Prostate gland (tissue), 2 donors: ENCODE results near the gene OR1A2. TPM values are rescaled to one million over a fixed set of nuclear protein-coding genes. Genes with fewer than 3 reads are reported as not detected.

ENCODE experiments used
- DNase-seq: peaks from one replicate; pipeline ENCODE4 v3.0.0-alpha.2; 2019; ENCODE audit warnings: low spot score
- H3K27ac ChIP-seq, 2 donors: fragments of 200-600 bp; sonication (generic); 2 replicates each; pipeline ENCODE4 v1.5.1; 2017 to 2019
- H3K27me3 ChIP-seq: fragments of 200-600 bp; sonication (generic); replicated peaks from 2 replicates; pipeline ENCODE4 v1.5.1; 2019; ENCODE audit not compliant: insufficient read depth
- H3K36me3 ChIP-seq, 2 donors: fragments of 200-600 bp; sonication (generic); 1 replicate in 1 of 2; 2 replicates in 1 of 2; pipeline versions ENCODE4 v1.5.1 to v1.8.1; 2017 to 2019
- H3K4me1 ChIP-seq: fragments of 200-600 bp; sonication (generic); replicated peaks from 2 replicates; pipeline ENCODE4 v1.5.1; 2019
- H3K4me3 ChIP-seq, 2 donors: fragments of 200-600 bp; sonication (generic); 2 replicates each; pipeline ENCODE4 v1.5.1; 2017 to 2019
- H3K9me3 ChIP-seq: fragments of 200-600 bp; sonication (generic); 2 replicates; pipeline ENCODE4 v1.5.1; 2017
- POLR2A ChIP-seq: fragments of 450-650 bp; IDR thresholded peaks from one replicate; pipeline ENCODE4 v1.6.1; 2016; ENCODE audit warnings: antibody characterized with exemption, mild to moderate bottlenecking
- POLR2AphosphoS5 ChIP-seq: sonication (generic); formaldehyde crosslinking; IDR thresholded peaks from one replicate; pipeline ENCODE4 v1.6.1; 2017; ENCODE audit warnings: antibody characterized with exemption
- WGBS: methylation state at CpG from one replicate; pipeline ENCODE4 v1.1.5; 2018; 5-methylcytosine and 5-hydroxymethylcytosine counted together
- intact Hi-C: fragments of 100-400 bp; cut with DNase I; formaldehyde crosslinking; loops from one replicate; pipeline ENCODE4 v1.14.2; 2022
- total RNA-seq, 2 donors: library from RNA; depleted of rRNA; stranded (reverse); fragments of >200 nt; gene quantifications; one replicate each; pipeline ENCODE4 v1.1.0, GENCODE V29; 2016
- TF ChIP-seq, protein P1 (sequence below), 4 experiments: fragments of 200-600 bp in 2 of 4; fragments of 450-650 bp in 2 of 4; sonication (generic) in 2 of 4; IDR thresholded peaks; 1 replicate in 3 of 4; 2 replicates in 1 of 4; pipeline ENCODE4 v1.5.1; 2016 to 2019; ENCODE audit warnings: antibody characterized with exemption in 4 of 4, mild to moderate bottlenecking in 2 of 4, moderate library complexity in 2 of 4

Gene OR1A2, protein sequence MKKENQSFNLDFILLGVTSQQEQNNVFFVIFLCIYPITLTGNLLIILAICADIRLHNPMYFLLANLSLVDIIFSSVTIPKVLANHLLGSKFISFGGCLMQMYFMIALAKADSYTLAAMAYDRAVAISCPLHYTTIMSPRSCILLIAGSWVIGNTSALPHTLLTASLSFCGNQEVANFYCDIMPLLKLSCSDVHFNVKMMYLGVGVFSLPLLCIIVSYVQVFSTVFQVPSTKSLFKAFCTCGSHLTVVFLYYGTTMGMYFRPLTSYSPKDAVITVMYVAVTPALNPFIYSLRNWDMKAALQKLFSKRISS
- not detected for total RNA-seq

- intact Hi-C loops = no loop called here
- no peaks in the 10 kb centered on the region for H3K27me3 ChIP-seq
- no peaks in the 10 kb centered on the region for H3K4me1 ChIP-seq
- no peak within 1 kb of the TSS for H3K27ac ChIP-seq
- H3K9me3 ChIP-seq = no peaks in the 10 kb centered on the region
- no peak within 1 kb of the TSS for H3K4me3 ChIP-seq
- no peaks in the 10 kb centered on the region for H3K36me3 ChIP-seq
- WGBS = 79% methylated on average over 4 of the region's 4 CpGs
- DNase-seq = no peak
- TF ChIP-seq POLR2AphosphoS5 (no peak), POLR2A (no peak)
- TF ChIP-seq, protein P1, sequence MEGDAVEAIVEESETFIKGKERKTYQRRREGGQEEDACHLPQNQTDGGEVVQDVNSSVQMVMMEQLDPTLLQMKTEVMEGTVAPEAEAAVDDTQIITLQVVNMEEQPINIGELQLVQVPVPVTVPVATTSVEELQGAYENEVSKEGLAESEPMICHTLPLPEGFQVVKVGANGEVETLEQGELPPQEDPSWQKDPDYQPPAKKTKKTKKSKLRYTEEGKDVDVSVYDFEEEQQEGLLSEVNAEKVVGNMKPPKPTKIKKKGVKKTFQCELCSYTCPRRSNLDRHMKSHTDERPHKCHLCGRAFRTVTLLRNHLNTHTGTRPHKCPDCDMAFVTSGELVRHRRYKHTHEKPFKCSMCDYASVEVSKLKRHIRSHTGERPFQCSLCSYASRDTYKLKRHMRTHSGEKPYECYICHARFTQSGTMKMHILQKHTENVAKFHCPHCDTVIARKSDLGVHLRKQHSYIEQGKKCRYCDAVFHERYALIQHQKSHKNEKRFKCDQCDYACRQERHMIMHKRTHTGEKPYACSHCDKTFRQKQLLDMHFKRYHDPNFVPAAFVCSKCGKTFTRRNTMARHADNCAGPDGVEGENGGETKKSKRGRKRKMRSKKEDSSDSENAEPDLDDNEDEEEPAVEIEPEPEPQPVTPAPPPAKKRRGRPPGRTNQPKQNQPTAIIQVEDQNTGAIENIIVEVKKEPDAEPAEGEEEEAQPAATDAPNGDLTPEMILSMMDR (IDR thresholded peaks at IDR 0.05) = no peak
Measured at GRCh38 chr17:3197219-3197618, at the start of gene OR1A2. Gene OR1A2, plus strand, starts transcription at chr17:3197519. Its CDS starts 0 bp downstream, at chr17:3197519.

- H3K27ac ChIP-seq = no peak overlapping the region
- intact Hi-C loops = no loop called here
- no peaks in the 10 kb centered on the region for H3K36me3 ChIP-seq
- no peak for DNase-seq
- H3K4me3 ChIP-seq = no peak overlapping the region
- no peaks in the 10 kb centered on the region for H3K27me3 ChIP-seq
- TF ChIP-seq, protein P1 (IDR thresholded peaks at IDR 0.05) = no peak
- TF ChIP-seq POLR2A (no peak), POLR2AphosphoS5 (no peak)
- H3K4me1 ChIP-seq = no peaks in the 10 kb centered on the region
- 85% methylated on average over 1 of the region's 1 CpG for WGBS
- H3K9me3 ChIP-seq = no peaks in the 10 kb centered on the region
Measured at GRCh38 chr17:3157218-3157617, 40.1 kb upstream of the OR1A2 start.

DNA sequence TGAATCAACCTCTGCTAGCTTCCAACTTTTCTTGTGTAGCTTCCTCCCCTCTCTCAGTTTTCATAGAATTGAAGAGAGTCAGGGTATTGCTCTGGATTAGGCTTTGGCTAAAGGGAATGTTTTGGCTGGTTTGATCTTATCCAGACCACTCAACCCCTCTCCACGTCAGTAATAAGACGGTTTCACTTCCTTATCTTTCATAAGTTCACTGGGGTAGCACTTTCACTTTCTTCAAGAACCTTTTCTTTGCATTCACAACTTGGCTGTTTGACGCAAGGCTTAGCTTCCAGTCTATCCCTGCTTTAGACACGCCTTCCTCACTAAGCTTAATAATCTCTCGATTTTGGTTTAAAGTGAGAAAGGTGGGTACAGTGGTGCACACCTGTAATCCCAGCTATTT lies 29.7 kb upstream of the OR1A2 start:
- Histone ChIP-seq H3K36me3 (no peaks in the 10 kb centered on the region), H3K4me1 (no peaks in the 10 kb centered on the region), H3K27ac (no peak overlapping the region), H3K4me3 (no peak overlapping the region), H3K27me3 (no peaks in the 10 kb centered on the region), H3K9me3 (no peaks in the 10 kb centered on the region)
- DNase-seq = no peak
- TF ChIP-seq POLR2AphosphoS5 = no peak
- TF ChIP-seq, protein P1 (IDR thresholded peaks at IDR 0.05) = no peak
- TF ChIP-seq POLR2A = no peak
- 70% methylated on average over 5 of the region's 5 CpGs for whole genome bisulfite sequencing
- intact Hi-C loops = no loop called here

DNA sequence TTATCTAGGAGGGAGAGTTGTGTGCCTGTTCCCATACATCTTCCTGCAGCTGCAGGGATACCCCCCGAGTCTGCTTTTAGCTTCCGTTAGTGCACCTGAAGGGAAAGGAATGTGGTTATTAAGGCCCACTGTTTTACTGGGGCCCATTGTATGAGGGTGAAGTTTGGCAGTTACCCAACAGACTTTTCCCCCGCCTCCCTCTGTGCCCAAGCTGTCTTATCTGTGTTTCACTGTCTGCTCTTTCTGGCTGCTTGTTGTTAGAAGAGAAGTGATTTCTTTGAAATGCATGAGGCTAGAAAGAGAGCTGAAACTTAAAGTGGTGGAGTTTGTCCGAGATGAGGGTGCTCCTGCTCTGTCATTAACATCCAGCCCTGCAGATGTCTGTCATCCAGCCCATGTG lies 7.4 kb upstream of the OR1A2 start:
- Histone ChIP-seq H3K4me1 (no peaks in the 10 kb centered on the region), H3K27me3 (no peaks in the 10 kb centered on the region), H3K9me3 (no peaks in the 10 kb centered on the region), H3K36me3 (no peaks in the 10 kb centered on the region), H3K4me3 (no peak overlapping the region), H3K27ac (no peak overlapping the region)
- TF ChIP-seq POLR2AphosphoS5 = no peak
- TF ChIP-seq, protein P1 (IDR thresholded peaks at IDR 0.05) = no peak
- no peak for TF ChIP-seq POLR2A
- intact Hi-C loops = no loop called here
- 21% methylated on average over 4 of the region's 4 CpGs for WGBS
- no peak for DNase-seq

DNA sequence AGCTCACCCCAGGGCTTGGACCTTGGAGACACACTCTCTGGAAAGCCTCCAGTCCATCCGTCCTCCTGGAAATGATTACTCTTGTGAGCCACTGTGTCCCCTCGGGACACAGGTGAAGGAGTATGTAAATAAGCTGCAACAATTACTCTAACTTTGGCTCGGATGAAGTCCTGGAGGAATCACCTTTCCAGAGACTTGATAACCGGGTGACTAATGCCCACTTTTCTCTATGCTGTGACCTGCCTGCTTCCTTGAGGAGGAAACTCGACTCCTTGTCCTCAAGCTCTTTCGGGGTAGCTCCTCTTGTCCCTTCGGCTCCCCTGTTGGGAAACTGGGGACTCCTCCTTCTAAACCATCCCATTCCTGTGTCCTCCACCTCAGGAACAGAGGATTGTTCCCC lies 10.0 kb downstream of the OR1A2 start, which contains the start of gene OR1A1:
OR1A1 (plus strand) TSS at position 301 of the 400 bp plus-strand sequence. CDS start 7,954 bp downstream, outside the sequence.
- WGBS = 72% methylated on average over 7 of the region's 7 CpGs
- H3K4me3 ChIP-seq = no peak within 1 kb of the TSS
- H3K36me3 ChIP-seq = no peaks in the 10 kb centered on the region
- no peaks in the 10 kb centered on the region for H3K4me1 ChIP-seq
- H3K9me3 ChIP-seq = no peaks in the 10 kb centered on the region
- H3K27me3 ChIP-seq = no peaks in the 10 kb centered on the region
- no peak within 1 kb of the TSS for H3K27ac ChIP-seq
- TF ChIP-seq, protein P1 (IDR thresholded peaks at IDR 0.05) = no peak
- TF ChIP-seq POLR2AphosphoS5 = no peak
- TF ChIP-seq POLR2A = no peak
- no peak for DNase-seq
- intact Hi-C loops = no loop called here
